GM23338 (cell line): ENCODE measurements around the gene TARBP1. TPM values are rescaled to one million over a fixed set of nuclear protein-coding genes. Genes with fewer than 3 reads are reported as not detected.

Experiments used
- ATAC-seq: fragments of 200-7000 bp; cut with Tn5 transposase; 3 replicates; pipeline ENCODE4 v1.9.1; 2020
- DNase-seq: peaks from one replicate; pipeline ENCODE4 v3.0.0-alpha.2; 2015; ENCODE audit warnings: low spot score
- H2AFZ ChIP-seq: fragments of 200-600 bp; sonication (generic); 2 replicates; pipeline ENCODE4 v1.8.0; 2016; ENCODE audit warnings: antibody characterized with exemption, mild to moderate bottlenecking, moderate library complexity
- H3F3A ChIP-seq: fragments of 200-600 bp; sonication (generic); replicated peaks from 2 replicates; pipeline ENCODE4 v1.8.0; 2017; ENCODE audit warnings: antibody characterized with exemption, mixed run types, low read depth
- H3K27ac ChIP-seq: fragments of 200-600 bp; sonication (generic); 2 replicates; pipeline ENCODE4 v1.6.1; 2016; ENCODE audit warnings: low read depth
- H3K27me3 ChIP-seq: fragments of 200-600 bp; sonication (generic); 2 replicates; pipeline ENCODE4 v1.8.0; 2016; ENCODE audit warnings: mild to moderate bottlenecking, mixed run types, moderate library complexity; ENCODE audit not compliant: insufficient read depth
- H3K36me3 ChIP-seq: fragments of 200-600 bp; sonication (generic); 2 replicates; pipeline ENCODE4 v1.8.0; 2016; ENCODE audit warnings: mild to moderate bottlenecking; ENCODE audit not compliant: insufficient read depth
- H3K4me1 ChIP-seq: fragments of 200-600 bp; sonication (generic); 2 replicates; pipeline ENCODE4 v1.8.0; 2016; ENCODE audit warnings: mild to moderate bottlenecking, moderate library complexity; ENCODE audit not compliant: insufficient read depth
- H3K4me2 ChIP-seq: fragments of 200-600 bp; sonication (generic); 2 replicates; pipeline ENCODE4 v1.7.1; 2017; ENCODE audit warnings: mixed run types
- H3K4me3 ChIP-seq: fragments of 200-600 bp; sonication (generic); 2 replicates; pipeline ENCODE4 v1.6.1; 2016; ENCODE audit warnings: mixed run types
- H3K79me2 ChIP-seq: fragments of 200-600 bp; sonication (generic); replicated peaks from 2 replicates; pipeline ENCODE4 v1.8.0; 2017; ENCODE audit warnings: mild to moderate bottlenecking; ENCODE audit not compliant: insufficient read depth
- H3K9me2 ChIP-seq: fragments of 200-600 bp; sonication (generic); 2 replicates; pipeline ENCODE4 v1.8.0; 2017; ENCODE audit not compliant: insufficient read depth
- H4K20me1 ChIP-seq: fragments of 200-600 bp; sonication (generic); replicated peaks from 2 replicates; pipeline ENCODE4 v1.8.0; 2017; ENCODE audit warnings: mild to moderate bottlenecking; ENCODE audit not compliant: insufficient read depth
- H3K27ac Mint-ChIP-seq: 2 replicates; pipeline ENCODE4 v1.8.0; 2020; ENCODE audit warnings: inconsistent platforms, mild to moderate bottlenecking, moderate library complexity, mixed read lengths
- H3K27me3 Mint-ChIP-seq: 3 replicates; pipeline ENCODE4 v1.8.0; 2022; ENCODE audit warnings: low read depth, mild to moderate bottlenecking, moderate library complexity, mixed read lengths, inconsistent platforms; ENCODE audit not compliant: insufficient read depth, poor library complexity
- H3K36me3 Mint-ChIP-seq: 3 replicates; pipeline ENCODE4 v1.8.0; 2021; ENCODE audit warnings: low read depth, mild to moderate bottlenecking, inconsistent platforms, moderate library complexity, mixed read lengths
- H3K4me1 Mint-ChIP-seq: 3 replicates; pipeline ENCODE4 v1.8.0; 2020; ENCODE audit warnings: mild to moderate bottlenecking, inconsistent platforms, mixed read lengths
- H3K4me3 Mint-ChIP-seq: 3 replicates; pipeline ENCODE4 v1.8.0; 2021; ENCODE audit warnings: moderate library complexity, mild to moderate bottlenecking, inconsistent platforms, mixed read lengths
- H3K9me3 Mint-ChIP-seq: 3 replicates; pipeline ENCODE4 v1.8.0; 2020; ENCODE audit warnings: moderate library complexity, mild to moderate bottlenecking, inconsistent platforms, mixed read lengths
- CREB1 ChIP-seq: fragments of 250-450 bp; sonication (Bioruptor Pico); IDR thresholded peaks from 2 replicates; pipeline ENCODE4 v1.5.0; 2020; ENCODE audit warnings: low read depth, mild to moderate bottlenecking, moderate library complexity
- CTCF ChIP-seq, 2 experiments: fragments of 200-600 bp in 1 of 2; sonication (generic) in 1 of 2; conservative IDR thresholded peaks; 2 replicates each; pipeline versions ENCODE4 v1.5.1 to v1.6.1; 2016 to 2017; ENCODE audit warnings: antibody characterized with exemption in 2 of 2, low read depth in 2 of 2, mild to moderate bottlenecking in 2 of 2, moderate library complexity in 1 of 2
- ETS1 ChIP-seq: IDR thresholded peaks from 2 replicates; pipeline ENCODE4 v1.6.1; 2016; ENCODE audit warnings: antibody characterized with exemption
- EZH2 ChIP-seq: fragments of 200-600 bp; sonication (generic); IDR thresholded peaks from one replicate; pipeline ENCODE4 v1.8.0; 2017; ENCODE audit warnings: antibody characterized with exemption, mild to moderate bottlenecking, low read depth; ENCODE audit not compliant: unreplicated experiment
- EZH2phosphoT487 ChIP-seq: fragments of 200-600 bp; sonication (generic); IDR thresholded peaks from one replicate; pipeline ENCODE4 v1.8.1; 2018; ENCODE audit warnings: antibody characterized with exemption; ENCODE audit not compliant: unreplicated experiment
- JUNB ChIP-seq: IDR thresholded peaks from one replicate; pipeline ENCODE4 v1.6.1; 2016; ENCODE audit warnings: antibody characterized with exemption; ENCODE audit not compliant: unreplicated experiment
- NANOG ChIP-seq: IDR thresholded peaks from 2 replicates; pipeline ENCODE4 v1.6.1; 2016; ENCODE audit warnings: antibody characterized with exemption, borderline replicate concordance
- REST ChIP-seq: IDR thresholded peaks from one replicate; pipeline ENCODE4 v1.6.1; 2018; ENCODE audit warnings: antibody characterized with exemption; ENCODE audit not compliant: unreplicated experiment
- STAT1 ChIP-seq: IDR thresholded peaks from one replicate; pipeline ENCODE4 v1.6.1; 2016; ENCODE audit warnings: antibody characterized with exemption; ENCODE audit not compliant: unreplicated experiment
- ZNF114 ChIP-seq: fragments of 250-450 bp; sonication (Bioruptor Pico); IDR thresholded peaks from 2 replicates; pipeline ENCODE4 v1.5.0; 2020; ENCODE audit warnings: mild to moderate bottlenecking, moderate library complexity
- ZNF331 ChIP-seq: fragments of 250-450 bp; sonication (Bioruptor Pico); IDR thresholded peaks from 2 replicates; pipeline ENCODE4 v1.5.0; 2020; ENCODE audit warnings: low read depth, mild to moderate bottlenecking, moderate library complexity
- polyA plus RNA-seq: library from polyadenylated mRNA; unstranded; fragments of >200 nt; fragmentation: Nextera tagmentation; extraction: Ambion mirVana; gene quantifications from 2 replicates; pipeline ENCODE4 v1.2.1, GENCODE V29; 2016
- total RNA-seq: library from RNA; depleted of rRNA; stranded (reverse); fragments of >200 nt; shearing (Covaris generic); gene quantifications from 2 replicates; pipeline ENCODE4 v1.2.3, GENCODE V29; 2014

Gene TARBP1
- total and polyA plus RNA-seq, 2 experiments from 2014 or later, result 14.9 to 18.8 TPM

- H3K27ac Mint-ChIP-seq, result peak overlapping the region; percentile 90
- peaks cover 41% of the 10 kb centered on the region for H3K4me1 Mint-ChIP-seq
- Histone ChIP-seq H2AFZ (no peak overlapping the region), H3K27me3 (no peaks in the 10 kb centered on the region), H3K4me3 (no peak overlapping the region), H3K4me2 (no peak overlapping the region), H3F3A (no peaks in the 10 kb centered on the region), H3K4me1 (peaks cover 19% of the 10 kb centered on the region), H3K27ac (no peak overlapping the region), H3K9me2 (no peaks in the 10 kb centered on the region), H4K20me1 (no peaks in the 10 kb centered on the region), H3K79me2 (no peaks in the 10 kb centered on the region), H3K36me3 (no peaks in the 10 kb centered on the region)
- no peaks in the 10 kb centered on the region for H3K36me3 Mint-ChIP-seq
- no peak overlapping the region; the same call in 2 of the 3 replicates for H3K4me3 Mint-ChIP-seq
- H3K9me3 Mint-ChIP-seq, result no peaks in the 10 kb centered on the region; the same call in 2 of the 3 replicates
- no peak for TF ChIP-seq EZH2
- TF ChIP-seq ZNF114 (CRISPR knock-in tag), result no peak
- TF ChIP-seq EZH2phosphoT487, result no peak
- TF ChIP-seq NANOG, result no peak
- no peak for TF ChIP-seq CREB1 (CRISPR knock-in tag)
- ATAC-seq, result peak; percentile 84
- H3K27me3 Mint-ChIP-seq, result peaks cover 10% of the 10 kb centered on the region
- DNase-seq, result peak; percentile 47
Measured at GRCh38 chr1:234512451-234512861, 33.5 kb upstream of the TARBP1 start.

GRCh38 chr1:234509457-234510328 lies 30.7 kb upstream of the TARBP1 start:
- Mint-ChIP-seq H3K36me3 (no peaks in the 10 kb centered on the region; the same call in 2 of the 3 replicates), H3K4me1 (peaks cover 40% of the 10 kb centered on the region), H3K9me3 (peaks cover 3% of the 10 kb centered on the region; the same call in 2 of the 3 replicates), H3K27ac (peak overlapping the region; percentile 94), H3K27me3 (peaks cover 10% of the 10 kb centered on the region), H3K4me3 (peak overlapping the region; percentile 9; the same call in 1 of the 3 replicates)
- Histone ChIP-seq H3K27ac (peak overlapping the region; percentile 59; the same call in 1 of the 2 replicates), H4K20me1 (no peaks in the 10 kb centered on the region), H3K4me2 (no peak overlapping the region), H3K36me3 (no peaks in the 10 kb centered on the region), H3K9me2 (no peaks in the 10 kb centered on the region; the same call in 1 of the 2 replicates), H2AFZ (peak overlapping the region; percentile 88), H3K4me1 (peaks cover 28% of the 10 kb centered on the region), H3F3A (no peaks in the 10 kb centered on the region), H3K79me2 (no peaks in the 10 kb centered on the region), H3K27me3 (no peaks in the 10 kb centered on the region), H3K4me3 (no peak overlapping the region)
- DNase-seq (peak; percentile 36), ATAC-seq (peak; percentile 41; the same call in 2 of the 3 replicates)
- TF ChIP-seq JUNB, result no peak
- no peak for TF ChIP-seq ZNF331
- TF ChIP-seq STAT1, result no peak
- TF ChIP-seq REST, result no peak
- no peak for TF ChIP-seq EZH2phosphoT487
- TF ChIP-seq EZH2, result no peak
- TF ChIP-seq ETS1, result no peak
- no peak for TF ChIP-seq CTCF (conservative IDR thresholded peaks at IDR 0.05; ENCODE audit: low read depth in 2 of 2)
- TF ChIP-seq NANOG, result no peak
- no peak for TF ChIP-seq CREB1 (CRISPR knock-in tag)
- no peak for TF ChIP-seq ZNF114 (CRISPR knock-in tag)
